Endothelial cell of umbilical vein (primary cell): ENCODE results near the gene EFHD1.

Source experiments
- MAX ChIP-seq: IDR thresholded peaks from 2 replicates; pipeline ENCODE4 v1.6.1; 2011; ENCODE audit not compliant: insufficient read depth, insufficient read length
- TF ChIP-seq, protein P1 (sequence below), 2 donors: IDR thresholded peaks; 1 replicate in 1 of 2; 2 replicates in 1 of 2; pipeline ENCODE4 v1.5.1; 2011; ENCODE audit warnings: low read length in 2 of 2, mild to moderate bottlenecking in 2 of 2, moderate library complexity in 2 of 2, control low read depth in 1 of 2, inconsistent platforms in 1 of 2, low read depth in 1 of 2; ENCODE audit not compliant: insufficient read depth in 1 of 2; ENCODE audit errors: extremely low read depth in 1 of 2

DNA sequence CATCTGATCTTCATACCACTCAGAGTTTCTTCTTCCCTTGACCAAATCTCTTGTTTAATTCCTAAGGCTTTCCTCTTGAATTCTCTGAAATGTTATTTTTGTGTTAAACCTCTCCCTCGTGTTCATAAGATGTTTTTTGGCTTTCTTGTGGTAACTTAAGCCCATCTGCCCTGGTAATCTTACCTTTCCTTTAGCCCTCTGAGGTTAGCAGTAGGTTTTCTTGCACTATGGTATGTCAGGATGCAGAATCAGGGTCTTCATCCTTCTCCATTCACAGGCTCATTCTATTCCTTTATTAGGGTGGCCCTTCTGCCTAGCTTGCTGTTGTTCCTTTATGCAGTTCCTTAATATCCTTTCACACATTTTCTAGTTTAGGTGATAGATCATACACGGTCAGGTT is 87.9 kb downstream of the EFHD1 start:
- TF ChIP-seq, protein P1, sequence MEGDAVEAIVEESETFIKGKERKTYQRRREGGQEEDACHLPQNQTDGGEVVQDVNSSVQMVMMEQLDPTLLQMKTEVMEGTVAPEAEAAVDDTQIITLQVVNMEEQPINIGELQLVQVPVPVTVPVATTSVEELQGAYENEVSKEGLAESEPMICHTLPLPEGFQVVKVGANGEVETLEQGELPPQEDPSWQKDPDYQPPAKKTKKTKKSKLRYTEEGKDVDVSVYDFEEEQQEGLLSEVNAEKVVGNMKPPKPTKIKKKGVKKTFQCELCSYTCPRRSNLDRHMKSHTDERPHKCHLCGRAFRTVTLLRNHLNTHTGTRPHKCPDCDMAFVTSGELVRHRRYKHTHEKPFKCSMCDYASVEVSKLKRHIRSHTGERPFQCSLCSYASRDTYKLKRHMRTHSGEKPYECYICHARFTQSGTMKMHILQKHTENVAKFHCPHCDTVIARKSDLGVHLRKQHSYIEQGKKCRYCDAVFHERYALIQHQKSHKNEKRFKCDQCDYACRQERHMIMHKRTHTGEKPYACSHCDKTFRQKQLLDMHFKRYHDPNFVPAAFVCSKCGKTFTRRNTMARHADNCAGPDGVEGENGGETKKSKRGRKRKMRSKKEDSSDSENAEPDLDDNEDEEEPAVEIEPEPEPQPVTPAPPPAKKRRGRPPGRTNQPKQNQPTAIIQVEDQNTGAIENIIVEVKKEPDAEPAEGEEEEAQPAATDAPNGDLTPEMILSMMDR (IDR thresholded peaks at IDR 0.05; ENCODE audit: extremely low read depth in 1 of 2, insufficient read depth in 1 of 2, low read depth in 1 of 2, low read length in 2 of 2) = no peak
- no peak for TF ChIP-seq MAX
